ENCODE data around the gene POTEF. TPM values are rescaled to one million over a fixed set of nuclear protein-coding genes. Genes with fewer than 3 reads are reported as not detected.
"Not testable (repeated sequence)": the region's sequence is repeated elsewhere in the genome, so short reads cannot be mapped to it uniquely, and the experiment has no call there.

Gene POTEF
- total RNA-seq, 1 experiment from 2014 or later, result 10.5 TPM

DNA sequence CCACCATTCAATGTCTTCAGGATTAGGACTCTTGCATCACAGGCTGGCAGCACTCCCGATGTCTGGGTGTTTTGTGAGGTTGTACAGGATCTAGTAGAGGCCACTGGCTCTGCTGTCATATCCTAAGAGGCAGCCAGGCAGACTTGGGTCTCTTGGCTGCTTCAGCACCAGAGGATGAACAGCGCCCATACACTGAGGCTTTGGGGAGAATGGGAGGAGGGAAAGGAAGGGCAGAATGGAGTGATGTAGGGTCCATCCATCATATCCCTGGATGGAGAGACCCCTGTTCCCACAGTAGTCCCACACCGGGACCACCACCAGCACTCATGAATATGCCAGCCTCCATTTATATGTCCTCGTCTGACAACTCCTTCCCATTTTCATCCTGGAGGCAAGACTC, 80.6 kb downstream of the POTEF start:
- H3K79me1 ChIP-seq (ENCODE audit: insufficient read depth, low read depth, low read length, poor library complexity, severe bottlenecking); H2BK15ac ChIP-seq (ENCODE audit: low read depth, low read length); H4K91ac ChIP-seq (ENCODE audit: insufficient read length, low read depth, low read length); H3K9me3 Mint-ChIP-seq; H2BK120ac ChIP-seq (ENCODE audit: low read depth, low read length, poor library complexity, severe bottlenecking); H3K56ac ChIP-seq (ENCODE audit: insufficient read length, low read depth, low read length); H3K27me3 ChIP-seq (ENCODE audit: insufficient read depth, low read length); H3K18ac ChIP-seq (ENCODE audit: insufficient read length, low read depth, low read length); H2BK12ac ChIP-seq (ENCODE audit: insufficient read length, low read depth, low read length); DNase-seq; H3K14ac ChIP-seq (ENCODE audit: insufficient read depth, low read length); H3K27ac ChIP-seq (ENCODE audit: insufficient read length, low read depth, low read length); H3K79me2 ChIP-seq (ENCODE audit: insufficient read depth, low read length); H3K9me3 ChIP-seq (ENCODE audit: control insufficient read depth, low read depth, low read length); H2BK5ac ChIP-seq (ENCODE audit: insufficient read length, low read length); H4K8ac ChIP-seq (replicated peaks; ENCODE audit: insufficient read length, low read depth, low read length); H3K27ac Mint-ChIP-seq; H3K27me3 Mint-ChIP-seq (ENCODE audit: low read depth); H3T11ph ChIP-seq (ENCODE audit: low read length); H3K36me3 Mint-ChIP-seq (ENCODE audit: insufficient read depth in 1 of 3, low read depth in 3 of 3); H2BK20ac ChIP-seq (ENCODE audit: low read depth, low read length, poor library complexity, severe bottlenecking); H2AK5ac ChIP-seq (ENCODE audit: insufficient read length, low read length); H3K23me2 ChIP-seq (ENCODE audit: insufficient read length, low read depth, low read length, poor library complexity, severe bottlenecking); H3K4me1 Mint-ChIP-seq; H3K9ac ChIP-seq (ENCODE audit: extremely low read depth, insufficient read length, low read length); H4K5ac ChIP-seq (ENCODE audit: insufficient read length, low read depth, low read length); H3K4ac ChIP-seq (ENCODE audit: low read depth, low read length); H2AFZ ChIP-seq (ENCODE audit: low read length); H4K20me1 ChIP-seq (ENCODE audit: control insufficient read depth, insufficient read depth, insufficient read length); H3K23ac ChIP-seq (ENCODE audit: insufficient read length, low read depth, low read length); H3K4me1 ChIP-seq (ENCODE audit: insufficient read depth, low read length); H3K4me2 ChIP-seq (ENCODE audit: insufficient read depth, insufficient read length, low read length); H3K4me3 Mint-ChIP-seq: not testable (repeated sequence)
- WGBS (ENCODE audit: extremely low coverage, insufficient read length, low lambda C conversion rate), result no CpG with 5 or more reads among the region's 4 CpGs

GRCh38 chr2:130038265-130038603, 90.8 kb downstream of the POTEF start:
- not testable (repeated sequence) for H3K27me3 ChIP-seq (ENCODE audit: insufficient read depth, low read length); H2BK20ac ChIP-seq (ENCODE audit: low read depth, low read length, poor library complexity, severe bottlenecking); H2BK5ac ChIP-seq (ENCODE audit: insufficient read length, low read length); H3K4me2 ChIP-seq (ENCODE audit: insufficient read depth, insufficient read length, low read length); H3K4me1 ChIP-seq (ENCODE audit: insufficient read depth, low read length); H2BK12ac ChIP-seq (ENCODE audit: insufficient read length, low read depth, low read length); H3K27me3 Mint-ChIP-seq (ENCODE audit: low read depth); H3T11ph ChIP-seq (ENCODE audit: low read length); H3K56ac ChIP-seq (ENCODE audit: insufficient read length, low read depth, low read length); H3K9ac ChIP-seq (ENCODE audit: extremely low read depth, insufficient read length, low read length); H2AK5ac ChIP-seq (ENCODE audit: insufficient read length, low read length); H3K23me2 ChIP-seq (ENCODE audit: insufficient read length, low read depth, low read length, poor library complexity, severe bottlenecking); H3K23ac ChIP-seq (ENCODE audit: insufficient read length, low read depth, low read length); H4K5ac ChIP-seq (ENCODE audit: insufficient read length, low read depth, low read length); H3K27ac ChIP-seq (ENCODE audit: insufficient read length, low read depth, low read length); H3K4me3 Mint-ChIP-seq; H4K8ac ChIP-seq (replicated peaks; ENCODE audit: insufficient read length, low read depth, low read length); H2BK120ac ChIP-seq (ENCODE audit: low read depth, low read length, poor library complexity, severe bottlenecking); H3K9me3 ChIP-seq (ENCODE audit: control insufficient read depth, low read depth, low read length); H3K4me1 Mint-ChIP-seq; H3K18ac ChIP-seq (ENCODE audit: insufficient read length, low read depth, low read length); H4K20me1 ChIP-seq (ENCODE audit: control insufficient read depth, insufficient read depth, insufficient read length); H2AFZ ChIP-seq (ENCODE audit: low read length); H3K9me3 Mint-ChIP-seq; H3K79me1 ChIP-seq (ENCODE audit: insufficient read depth, low read depth, low read length, poor library complexity, severe bottlenecking); H4K91ac ChIP-seq (ENCODE audit: insufficient read length, low read depth, low read length); H3K79me2 ChIP-seq (ENCODE audit: insufficient read depth, low read length); H3K27ac Mint-ChIP-seq; H2BK15ac ChIP-seq (ENCODE audit: low read depth, low read length); H3K14ac ChIP-seq (ENCODE audit: insufficient read depth, low read length); H3K36me3 Mint-ChIP-seq (ENCODE audit: insufficient read depth in 1 of 3, low read depth in 3 of 3); H3K4ac ChIP-seq (ENCODE audit: low read depth, low read length); DNase-seq
- WGBS (ENCODE audit: extremely low coverage, insufficient read length, low lambda C conversion rate), result no CpG with 5 or more reads among the region's 16 CpGs

Measured in H9 (cell line).